Prostate gland (tissue), 2 donors: ENCODE results near the gene ANKRD42.

Experiments
- CTCF ChIP-seq, 4 experiments: fragments of 200-600 bp in 2 of 4; fragments of 450-650 bp in 2 of 4; sonication (generic) in 2 of 4; IDR thresholded peaks; 1 replicate in 3 of 4; 2 replicates in 1 of 4; pipeline ENCODE4 v1.5.1; 2016 to 2019; ENCODE audit warnings: antibody characterized with exemption in 4 of 4, mild to moderate bottlenecking in 2 of 4, moderate library complexity in 2 of 4
- POLR2A ChIP-seq: fragments of 450-650 bp; IDR thresholded peaks from one replicate; pipeline ENCODE4 v1.6.1; 2016; ENCODE audit warnings: antibody characterized with exemption, mild to moderate bottlenecking
- POLR2AphosphoS5 ChIP-seq: sonication (generic); formaldehyde crosslinking; IDR thresholded peaks from one replicate; pipeline ENCODE4 v1.6.1; 2017; ENCODE audit warnings: antibody characterized with exemption

- no peak for TF ChIP-seq CTCF (IDR thresholded peaks at IDR 0.05)
- TF ChIP-seq POLR2AphosphoS5: no peak
- no peak for TF ChIP-seq POLR2A
Measured at GRCh38 chr11:83223457-83223856, 29.9 kb downstream of the ANKRD42 start.
